GM18498 (cell line): ENCODE measurements around the gene VIPR1.
"Not testable (repeated sequence)": the region's sequence is repeated elsewhere in the genome, so short reads cannot be mapped to it uniquely, and the experiment has no call there.

Experiments
- ATAC-seq: cut with Tn5 transposase; IDR thresholded peaks from one replicate; pipeline ENCODE4 v1.9.1; 2021; ENCODE audit warnings: mild to moderate bottlenecking, moderate library complexity; ENCODE audit not compliant: unreplicated experiment

The VIPR1 gene

GRCh38 chr3:42530073-42530472 lies 27.6 kb downstream of the VIPR1 start:
- no peak for ATAC-seq

- no peak for ATAC-seq
Measured at GRCh38 chr3:42531470-42531869, 29.0 kb downstream of the VIPR1 start.

DNA sequence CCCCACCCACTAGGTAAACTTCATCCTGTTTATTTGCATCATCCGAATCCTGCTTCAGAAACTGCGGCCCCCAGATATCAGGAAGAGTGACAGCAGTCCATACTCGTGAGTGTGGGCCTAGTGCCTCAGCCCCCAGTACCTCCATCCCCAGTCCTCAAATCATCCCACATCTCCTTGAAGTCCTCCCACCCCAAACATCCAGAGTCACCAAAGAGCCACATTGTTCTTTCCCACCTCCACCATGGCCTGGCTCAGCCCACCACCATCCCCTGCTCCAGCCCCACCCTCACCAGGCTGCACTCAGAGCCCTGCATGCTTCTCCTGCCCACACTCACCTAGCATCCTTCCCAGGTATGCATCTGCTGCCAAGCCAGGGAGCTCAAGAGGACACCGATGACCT lies 29.8 kb downstream of the VIPR1 start:
- ATAC-seq, result no peak

DNA sequence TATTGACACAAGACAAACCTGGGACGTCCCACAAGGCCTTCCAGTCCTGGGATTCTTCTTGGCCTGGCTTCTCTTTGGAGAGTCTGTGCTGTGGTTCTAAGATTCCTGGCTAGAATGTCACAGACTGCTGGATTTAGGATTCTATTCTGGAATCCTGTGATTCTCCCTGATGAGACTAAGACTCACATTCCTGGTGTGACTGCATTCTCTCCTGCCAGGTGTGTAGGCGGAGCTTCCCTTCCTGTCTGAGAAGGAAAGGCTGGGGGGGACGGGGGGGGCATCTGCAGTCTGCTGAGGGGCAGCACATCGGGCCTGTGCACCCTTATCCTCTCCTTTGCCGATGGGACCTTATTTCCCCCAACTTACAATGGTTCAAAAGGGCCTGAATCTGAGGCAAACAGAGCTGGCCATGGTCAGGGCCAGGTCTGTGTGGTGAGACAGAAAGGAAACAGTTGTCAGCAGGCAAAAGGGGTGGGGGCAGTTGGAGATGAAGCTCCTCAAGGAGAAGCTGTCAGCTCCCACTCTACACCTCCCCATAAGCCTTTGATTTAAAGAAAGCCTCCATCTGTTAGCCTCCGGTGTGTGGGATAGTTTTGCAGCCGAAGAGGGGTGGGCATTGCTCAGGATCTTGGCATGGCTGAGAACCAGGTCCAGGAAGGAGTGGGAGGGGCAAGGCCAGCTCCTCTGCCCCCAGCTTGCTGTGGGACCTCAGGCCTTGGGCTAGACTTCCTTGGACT lies 30.9 kb downstream of the VIPR1 start:
- no peak for ATAC-seq

GRCh38 chr3:42535981-42536784 lies 33.7 kb downstream of the VIPR1 start:
- peak; percentile 50 for ATAC-seq

- ATAC-seq, result no peak
Measured at GRCh38 chr3:42537350-42537749, 34.9 kb downstream of the VIPR1 start.

GRCh38 chr3:42539871-42540714 lies 37.6 kb downstream of the VIPR1 start:
- ATAC-seq, result no peak

DNA sequence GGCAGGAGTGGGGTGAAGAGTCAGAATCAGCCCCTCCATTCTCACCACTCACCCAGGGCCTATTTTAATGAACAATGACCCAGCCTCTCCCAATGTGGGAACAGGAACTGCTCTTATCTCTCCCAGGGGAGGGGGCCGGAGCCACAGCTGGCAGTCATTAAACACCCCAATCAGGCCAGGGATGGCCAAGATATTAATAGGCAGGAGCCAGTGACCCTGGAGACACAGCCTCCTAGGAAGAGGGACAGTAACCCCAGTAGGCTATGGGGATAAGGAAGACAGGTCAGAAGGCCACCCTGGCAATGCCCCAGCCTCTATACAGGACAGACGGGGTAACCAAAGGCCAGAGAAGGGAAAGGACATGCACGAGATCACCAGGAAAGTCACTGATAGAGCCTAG lies 38.6 kb downstream of the VIPR1 start:
- no peak for ATAC-seq

GRCh38 chr3:42544492-42545283 lies 42.2 kb downstream of the VIPR1 start:
- no peak for ATAC-seq

- no peak for ATAC-seq
Measured at GRCh38 chr3:42545284-42545900, 42.9 kb downstream of the VIPR1 start.

GRCh38 chr3:42546691-42547213 lies 44.3 kb downstream of the VIPR1 start:
- ATAC-seq, result no peak

GRCh38 chr3:42547401-42547945 lies 45.0 kb downstream of the VIPR1 start:
- ATAC-seq, result peak; percentile 70

DNA sequence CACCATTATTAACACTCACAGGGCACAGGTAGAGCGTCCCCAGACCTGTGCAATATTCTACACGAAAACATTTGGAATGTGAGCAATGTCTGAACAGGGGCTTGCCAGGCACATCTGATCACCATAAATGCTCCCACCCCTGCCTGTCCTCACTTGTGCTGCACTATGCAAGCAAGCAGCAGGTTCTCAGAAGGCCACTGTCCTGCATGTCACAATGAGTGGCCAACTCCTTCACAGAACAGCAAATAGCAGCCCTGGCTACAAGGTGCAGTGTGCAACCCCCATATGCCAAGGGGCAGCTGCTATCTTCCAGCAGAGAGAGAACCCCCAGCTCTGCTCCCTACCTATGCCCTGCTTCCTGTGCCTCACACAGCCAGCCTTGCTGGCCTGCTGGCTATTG lies 46.7 kb downstream of the VIPR1 start:
- ATAC-seq, result no peak

DNA sequence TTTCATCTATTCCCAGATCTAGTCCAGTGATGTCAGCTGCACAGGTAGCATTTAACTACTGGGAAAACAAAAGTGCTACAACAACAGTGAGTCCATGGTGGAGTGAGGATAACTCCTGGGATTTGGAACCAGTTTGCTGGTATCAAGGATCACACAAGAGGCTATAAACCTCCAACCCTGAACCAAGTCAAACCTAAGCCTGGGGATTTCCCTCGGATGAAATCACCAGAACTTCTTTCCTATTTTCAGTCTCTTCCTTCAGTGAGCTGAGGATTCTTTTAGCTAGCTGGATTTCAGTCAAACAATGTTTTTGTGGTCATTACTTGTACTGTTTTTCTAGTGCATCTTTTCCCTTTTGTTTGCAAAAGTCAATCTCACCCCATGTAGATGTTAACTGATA lies 47.8 kb downstream of the VIPR1 start:
- ATAC-seq, result no peak

DNA sequence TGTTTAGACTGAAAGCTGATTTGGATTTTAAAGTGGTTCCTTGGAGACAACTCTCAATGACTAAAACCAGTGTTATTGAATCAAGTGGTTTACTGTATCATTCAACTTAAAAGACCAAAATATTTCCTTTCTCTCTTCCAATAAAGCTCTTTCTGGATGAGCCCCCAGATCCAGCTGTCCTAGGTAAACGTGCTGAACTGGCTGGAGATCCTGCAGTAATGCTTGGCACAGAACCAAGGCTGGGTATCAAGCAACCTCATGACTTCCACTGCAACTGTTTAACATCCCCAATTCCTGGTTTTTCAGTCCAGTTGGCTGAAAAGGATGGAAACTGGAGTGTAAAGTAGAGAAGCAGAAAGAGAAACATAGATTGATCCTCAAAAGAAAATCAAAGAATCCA lies 50.4 kb downstream of the VIPR1 start:
- ATAC-seq, result no peak

DNA sequence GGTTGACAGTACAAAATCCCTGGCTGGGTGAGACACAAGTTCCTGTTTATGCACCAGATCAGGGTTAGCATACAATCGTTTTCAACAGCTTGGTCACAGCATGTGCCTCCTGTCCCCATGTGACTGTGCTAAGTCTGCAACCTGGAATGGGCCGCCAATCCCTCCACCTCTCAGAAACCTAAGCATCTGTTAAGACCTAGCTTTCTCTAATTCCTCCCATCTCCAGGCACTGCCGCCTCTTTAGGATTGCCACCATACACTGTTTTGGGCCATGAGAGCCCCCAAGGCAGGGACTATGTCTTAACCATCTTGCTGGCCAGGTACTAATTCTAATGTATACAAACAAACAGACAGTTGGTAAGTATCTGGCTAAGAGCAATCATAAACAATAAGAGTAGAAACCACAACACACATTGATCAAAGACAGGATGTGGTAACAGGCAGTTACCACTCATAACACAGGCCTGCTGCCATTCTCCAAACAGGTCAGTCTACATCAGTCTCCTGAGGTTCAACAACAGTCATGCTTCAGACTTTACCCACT lies 53.7 kb downstream of the VIPR1 start:
- ATAC-seq, result peak; percentile 60

- ATAC-seq, result not testable (repeated sequence)
Measured at GRCh38 chr3:42556817-42557216, 54.4 kb downstream of the VIPR1 start.

DNA sequence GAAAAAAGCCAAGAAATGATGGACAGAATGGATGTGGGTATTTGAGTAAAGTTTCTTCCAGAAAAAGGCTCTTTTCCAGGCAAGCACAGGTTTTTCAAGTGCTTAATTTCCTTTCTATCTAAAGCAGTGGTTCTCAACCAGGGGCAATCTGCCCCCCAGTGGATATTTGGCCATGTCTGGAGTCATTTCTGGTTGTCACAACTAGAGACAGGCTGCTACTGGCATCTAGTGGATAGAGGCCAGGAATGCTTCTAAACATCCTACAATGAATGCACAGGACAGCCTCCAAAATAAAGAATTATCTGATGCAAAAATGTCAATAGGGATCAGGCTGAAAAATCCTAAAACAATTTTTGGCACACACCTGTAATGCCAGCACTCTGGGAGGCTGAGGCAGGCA lies 55.4 kb downstream of the VIPR1 start:
- no peak for ATAC-seq
